Suprapubic skin (tissue), 4 donors: ENCODE data around the gene C16orf96. TPM values are rescaled to one million over a fixed set of nuclear protein-coding genes. Genes with fewer than 3 reads are reported as not detected.

Experiments
- DNase-seq, 2 donors: peaks; one replicate each; pipeline ENCODE4 v3.0.0-alpha.2; 2019; ENCODE audit warnings: low spot score in 2 of 2
- H3K27ac ChIP-seq: fragments of 200-600 bp; sonication (generic); one replicate; pipeline ENCODE4 v1.5.1; 2019
- H3K27me3 ChIP-seq: fragments of 200-600 bp; sonication (generic); one replicate; pipeline ENCODE4 v1.5.1; 2019
- H3K36me3 ChIP-seq: fragments of 200-600 bp; sonication (generic); one replicate; pipeline ENCODE4 v1.5.1; 2019
- H3K4me1 ChIP-seq: fragments of 200-600 bp; sonication (generic); one replicate; pipeline ENCODE4 v1.5.1; 2019
- H3K4me3 ChIP-seq: fragments of 200-600 bp; sonication (generic); one replicate; pipeline ENCODE4 v1.5.1; 2019; ENCODE audit warnings: mild to moderate bottlenecking
- H3K9me3 ChIP-seq: fragments of 200-600 bp; sonication (generic); one replicate; pipeline ENCODE4 v1.5.1; 2019
- EP300 ChIP-seq: sonication (generic); formaldehyde crosslinking; IDR thresholded peaks from one replicate; pipeline ENCODE4 v1.6.1; 2017; ENCODE audit warnings: antibody characterized with exemption
- POLR2A ChIP-seq, 2 donors: fragments of 450-650 bp; IDR thresholded peaks; one replicate each; pipeline ENCODE4 v1.6.1; 2017; ENCODE audit warnings: antibody characterized with exemption in 2 of 2, mild to moderate bottlenecking in 2 of 2, moderate library complexity in 2 of 2
- POLR2AphosphoS5 ChIP-seq, 3 donors: sonication (generic); formaldehyde crosslinking; IDR thresholded peaks; one replicate each; pipeline ENCODE4 v1.6.1; 2017; ENCODE audit warnings: antibody characterized with exemption in 3 of 3
- WGBS: methylation state at CpG from one replicate; pipeline ENCODE4 v1.1.5; 2018; 5-methylcytosine and 5-hydroxymethylcytosine counted together
- total RNA-seq, 4 donors: library from RNA; depleted of rRNA; stranded (reverse); fragments of >200 nt; gene quantifications; one replicate each; pipeline ENCODE4 v1.1.0, GENCODE V29; 2016
- TF ChIP-seq, protein P1 (sequence below), 2 donors: fragments of 200-600 bp in 1 of 2; fragments of 450-650 bp in 1 of 2; sonication (generic) in 1 of 2; IDR thresholded peaks; one replicate each; pipeline ENCODE4 v1.5.1; 2016 to 2019; ENCODE audit warnings: antibody characterized with exemption in 2 of 2, mild to moderate bottlenecking in 1 of 2, moderate library complexity in 1 of 2

The C16orf96 gene
- total RNA-seq, 4 donors from 2014 or later = 0.15 to 1.2 (median 0.33) TPM

DNA sequence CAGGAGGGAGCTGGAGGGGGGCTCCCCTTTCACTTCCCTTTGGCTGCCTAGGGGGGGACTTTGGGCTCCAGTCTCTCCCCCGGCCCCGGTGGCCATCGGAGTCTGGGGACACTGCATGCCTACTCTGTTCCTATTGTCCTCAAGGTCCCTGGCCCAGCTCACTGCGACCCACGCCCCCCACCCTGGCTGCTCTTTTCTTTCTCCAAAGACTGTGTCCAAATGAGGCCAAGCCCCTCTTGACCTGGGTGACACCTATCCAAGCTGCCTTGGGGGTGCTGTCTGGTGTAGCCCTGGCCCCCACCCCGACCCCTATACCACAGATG is 45.7 kb downstream of the C16orf96 start:
- Histone ChIP-seq H3K9me3 (no peaks in the 10 kb centered on the region), H3K27ac (no peak overlapping the region), H3K4me1 (peaks cover 16% of the 10 kb centered on the region), H3K27me3 (no peaks in the 10 kb centered on the region), H3K36me3 (no peaks in the 10 kb centered on the region), H3K4me3 (no peak overlapping the region)
- no peak for DNase-seq
- WGBS = 57% methylated on average over 4 of the region's 6 CpGs
- TF ChIP-seq POLR2A (IDR thresholded peaks at IDR 0.05) = no peak
- no peak for TF ChIP-seq POLR2AphosphoS5 (IDR thresholded peaks at IDR 0.05)
- TF ChIP-seq EP300 = no peak
- TF ChIP-seq, protein P1, sequence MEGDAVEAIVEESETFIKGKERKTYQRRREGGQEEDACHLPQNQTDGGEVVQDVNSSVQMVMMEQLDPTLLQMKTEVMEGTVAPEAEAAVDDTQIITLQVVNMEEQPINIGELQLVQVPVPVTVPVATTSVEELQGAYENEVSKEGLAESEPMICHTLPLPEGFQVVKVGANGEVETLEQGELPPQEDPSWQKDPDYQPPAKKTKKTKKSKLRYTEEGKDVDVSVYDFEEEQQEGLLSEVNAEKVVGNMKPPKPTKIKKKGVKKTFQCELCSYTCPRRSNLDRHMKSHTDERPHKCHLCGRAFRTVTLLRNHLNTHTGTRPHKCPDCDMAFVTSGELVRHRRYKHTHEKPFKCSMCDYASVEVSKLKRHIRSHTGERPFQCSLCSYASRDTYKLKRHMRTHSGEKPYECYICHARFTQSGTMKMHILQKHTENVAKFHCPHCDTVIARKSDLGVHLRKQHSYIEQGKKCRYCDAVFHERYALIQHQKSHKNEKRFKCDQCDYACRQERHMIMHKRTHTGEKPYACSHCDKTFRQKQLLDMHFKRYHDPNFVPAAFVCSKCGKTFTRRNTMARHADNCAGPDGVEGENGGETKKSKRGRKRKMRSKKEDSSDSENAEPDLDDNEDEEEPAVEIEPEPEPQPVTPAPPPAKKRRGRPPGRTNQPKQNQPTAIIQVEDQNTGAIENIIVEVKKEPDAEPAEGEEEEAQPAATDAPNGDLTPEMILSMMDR (IDR thresholded peaks at IDR 0.05) = no peak

DNA sequence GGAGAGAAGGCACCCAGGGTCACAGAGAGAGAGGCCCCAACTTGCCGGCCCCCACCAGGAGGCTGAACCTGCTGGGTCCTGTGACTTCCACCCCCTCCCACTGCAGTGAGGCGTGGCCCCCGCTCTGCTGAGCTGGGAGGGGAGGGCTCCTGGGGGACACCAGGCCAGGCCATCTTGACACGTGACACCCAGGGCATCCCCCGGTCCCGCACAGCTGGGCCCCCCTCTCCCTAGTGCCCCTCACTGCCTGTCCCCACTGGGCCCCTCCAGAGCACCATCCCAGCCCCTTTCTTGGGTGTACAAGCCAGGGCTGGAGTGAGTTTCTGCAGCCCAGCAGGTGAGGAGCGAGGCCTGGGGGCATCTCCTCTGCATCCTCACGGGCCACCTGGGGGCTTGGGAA is 46.2 kb downstream of the C16orf96 start:
- DNase-seq = no peak
- Histone ChIP-seq H3K27me3 (no peaks in the 10 kb centered on the region), H3K36me3 (no peaks in the 10 kb centered on the region), H3K4me3 (no peak overlapping the region), H3K4me1 (peaks cover 11% of the 10 kb centered on the region), H3K9me3 (no peaks in the 10 kb centered on the region), H3K27ac (no peak overlapping the region)
- TF ChIP-seq EP300 (no peak), POLR2A (IDR thresholded peaks at IDR 0.05) (no peak), POLR2AphosphoS5 (IDR thresholded peaks at IDR 0.05) (no peak)
- TF ChIP-seq, protein P1 (IDR thresholded peaks at IDR 0.05) = no peak
- WGBS = 29% methylated on average over 3 of the region's 8 CpGs

DNA sequence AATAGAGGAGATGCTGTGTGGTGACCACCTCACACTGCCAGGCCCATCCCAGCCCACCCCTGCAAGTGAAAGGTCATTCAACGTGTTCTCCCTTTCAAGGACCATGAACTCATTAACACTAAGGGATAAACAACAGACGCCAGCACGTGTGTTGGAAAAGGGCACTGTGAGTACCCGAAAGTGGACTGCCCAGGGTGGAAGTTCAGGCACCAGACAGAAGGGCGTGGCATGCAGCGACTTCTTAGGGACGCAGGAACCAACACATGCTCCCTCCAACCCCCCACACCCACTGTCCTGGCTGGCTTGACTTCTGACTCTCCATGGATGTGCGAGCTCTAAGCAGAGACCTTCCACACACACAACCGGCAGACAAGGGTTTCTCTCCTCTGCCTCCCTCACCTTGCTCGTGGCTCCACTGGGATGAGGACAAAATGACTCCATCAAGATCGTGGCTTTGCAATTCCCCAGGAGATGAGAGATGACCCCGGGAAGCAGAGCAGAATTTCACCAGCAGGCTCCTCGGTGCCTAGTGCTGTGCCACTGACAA is 47.6 kb downstream of the C16orf96 start:
- H3K4me3 ChIP-seq = no peak overlapping the region
- DNase-seq = no peak
- 62% methylated on average over 8 of the region's 13 CpGs for WGBS

DNA sequence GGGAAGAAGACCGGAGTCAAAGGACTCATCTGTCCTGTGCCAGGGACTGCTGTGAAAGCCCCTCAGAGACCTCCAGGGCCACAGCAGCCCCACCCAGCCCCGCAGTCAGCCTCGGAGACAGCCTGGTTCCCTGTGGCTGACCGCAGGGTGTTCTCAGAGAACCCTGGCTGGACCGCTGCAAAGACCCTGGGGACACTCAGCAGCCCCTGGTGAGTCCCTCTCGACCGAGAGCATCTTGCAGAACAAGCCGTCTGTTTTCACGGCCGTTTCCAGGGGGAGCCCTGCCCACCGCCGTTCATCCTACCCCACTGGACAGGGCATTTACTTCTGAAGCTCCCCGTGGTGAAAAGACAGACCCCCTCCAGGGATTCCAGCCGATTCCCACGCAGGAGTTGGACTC is 48.3 kb downstream of the C16orf96 start:
- H3K4me1 ChIP-seq = peaks cover 11% of the 10 kb centered on the region
- 48% methylated on average over 6 of the region's 15 CpGs for WGBS
- DNase-seq = no peak
- no peak overlapping the region for H3K27ac ChIP-seq
- H3K4me3 ChIP-seq = no peak overlapping the region
- TF ChIP-seq, protein P1 (IDR thresholded peaks at IDR 0.05) = no peak
- TF ChIP-seq EP300 (no peak), POLR2A (IDR thresholded peaks at IDR 0.05) (no peak), POLR2AphosphoS5 (IDR thresholded peaks at IDR 0.05) (no peak)
- peaks cover 20% of the 10 kb centered on the region for H3K36me3 ChIP-seq
- H3K27me3 ChIP-seq = no peaks in the 10 kb centered on the region
- no peaks in the 10 kb centered on the region for H3K9me3 ChIP-seq

More for the DNA sequence above, 47.6 kb downstream of the C16orf96 start:
- Histone ChIP-seq H3K27ac (no peak overlapping the region), H3K36me3 (peaks cover 12% of the 10 kb centered on the region), H3K9me3 (no peaks in the 10 kb centered on the region), H3K27me3 (no peaks in the 10 kb centered on the region), H3K4me1 (peaks cover 11% of the 10 kb centered on the region)
- no peak for TF ChIP-seq POLR2A (IDR thresholded peaks at IDR 0.05)
- no peak for TF ChIP-seq POLR2AphosphoS5 (IDR thresholded peaks at IDR 0.05)
- TF ChIP-seq, protein P1 (IDR thresholded peaks at IDR 0.05) = no peak
- TF ChIP-seq EP300 = no peak

DNA sequence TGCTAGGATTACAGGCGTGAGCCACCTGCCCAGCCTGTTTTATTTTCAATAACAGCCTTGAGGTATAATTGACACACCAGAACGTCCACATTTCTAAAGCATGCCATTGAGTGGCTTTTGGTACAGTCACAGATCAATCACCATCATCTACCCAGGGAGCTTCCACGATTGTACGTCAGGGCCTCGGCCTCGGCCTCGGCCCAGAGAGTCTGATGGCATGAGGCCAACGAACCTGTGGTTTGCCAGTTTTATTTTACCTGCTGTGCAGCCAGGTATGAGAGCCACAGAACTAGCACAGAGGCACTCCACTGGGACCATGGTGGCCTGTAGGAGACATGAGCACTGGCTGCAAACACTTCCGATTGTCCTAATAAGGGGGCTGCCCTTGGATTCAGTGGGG is 50.2 kb downstream of the C16orf96 start:
- no peak for TF ChIP-seq POLR2AphosphoS5 (IDR thresholded peaks at IDR 0.05)
- TF ChIP-seq POLR2A (IDR thresholded peaks at IDR 0.05) = no peak
- TF ChIP-seq, protein P1 (IDR thresholded peaks at IDR 0.05) = no peak
- no peak for TF ChIP-seq EP300
- Histone ChIP-seq H3K4me3 (no peak overlapping the region), H3K4me1 (peaks cover 8% of the 10 kb centered on the region), H3K27ac (no peak overlapping the region), H3K36me3 (peaks cover 28% of the 10 kb centered on the region), H3K9me3 (no peaks in the 10 kb centered on the region), H3K27me3 (no peaks in the 10 kb centered on the region)
- 38% methylated on average over 8 of the region's 9 CpGs for WGBS
- no peak for DNase-seq
